Measurements from ENCODE around the gene LBHD2. TPM values are rescaled to one million over a fixed set of nuclear protein-coding genes. Genes with fewer than 3 reads are reported as not detected.
A peak's percentile ranks its signal among the peaks of the same experiment; 100 is the strongest.

Gene LBHD2
- total and polyA plus RNA-seq, 2 of the 13 experiments (the other 11 are each of a cell fraction or from before 2014, with no cell fraction given) = 0.67 to 1.00 TPM

DNA sequence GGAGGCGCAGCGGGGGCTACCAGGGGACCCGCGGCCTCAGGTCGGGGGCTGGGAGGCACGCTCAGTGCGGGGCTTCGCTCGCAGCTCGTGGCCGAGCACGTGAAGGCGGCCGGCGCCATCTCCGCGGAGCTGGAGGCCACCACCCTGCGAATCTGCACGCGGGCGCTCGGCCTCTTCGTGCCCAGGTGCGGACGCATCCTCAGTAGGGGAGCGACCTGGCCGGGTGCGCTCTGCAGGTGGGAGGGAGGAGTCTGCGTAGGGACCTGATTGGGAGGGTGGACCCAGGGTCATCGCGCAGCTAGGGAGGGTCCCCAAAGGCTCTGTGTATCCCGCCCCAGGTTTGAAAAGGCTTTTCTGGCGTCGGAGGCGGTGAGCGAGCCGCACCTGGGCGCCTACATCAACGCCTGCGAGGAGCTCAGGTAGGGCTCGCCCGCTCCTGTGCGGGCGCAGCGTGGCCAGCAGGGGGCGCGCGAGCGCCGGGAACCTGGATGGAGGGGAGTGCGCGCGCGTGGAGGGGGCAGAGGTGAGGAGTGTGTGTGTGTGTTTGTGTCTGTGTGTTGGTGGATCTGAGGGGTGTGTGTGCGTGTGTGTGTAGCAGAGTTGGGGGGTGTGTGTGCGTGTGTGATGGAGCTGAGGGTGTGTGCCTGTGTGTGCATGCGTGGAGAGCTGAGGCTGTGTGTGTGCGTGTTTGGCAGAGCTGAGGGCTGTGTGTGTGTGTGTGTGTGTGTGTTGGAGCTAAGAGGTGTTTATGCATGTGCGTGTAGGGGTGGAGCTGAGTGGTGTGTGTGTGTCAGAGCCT, 20.8 kb downstream of the LBHD2 start (continued):
- TF ChIP-seq, protein P1, sequence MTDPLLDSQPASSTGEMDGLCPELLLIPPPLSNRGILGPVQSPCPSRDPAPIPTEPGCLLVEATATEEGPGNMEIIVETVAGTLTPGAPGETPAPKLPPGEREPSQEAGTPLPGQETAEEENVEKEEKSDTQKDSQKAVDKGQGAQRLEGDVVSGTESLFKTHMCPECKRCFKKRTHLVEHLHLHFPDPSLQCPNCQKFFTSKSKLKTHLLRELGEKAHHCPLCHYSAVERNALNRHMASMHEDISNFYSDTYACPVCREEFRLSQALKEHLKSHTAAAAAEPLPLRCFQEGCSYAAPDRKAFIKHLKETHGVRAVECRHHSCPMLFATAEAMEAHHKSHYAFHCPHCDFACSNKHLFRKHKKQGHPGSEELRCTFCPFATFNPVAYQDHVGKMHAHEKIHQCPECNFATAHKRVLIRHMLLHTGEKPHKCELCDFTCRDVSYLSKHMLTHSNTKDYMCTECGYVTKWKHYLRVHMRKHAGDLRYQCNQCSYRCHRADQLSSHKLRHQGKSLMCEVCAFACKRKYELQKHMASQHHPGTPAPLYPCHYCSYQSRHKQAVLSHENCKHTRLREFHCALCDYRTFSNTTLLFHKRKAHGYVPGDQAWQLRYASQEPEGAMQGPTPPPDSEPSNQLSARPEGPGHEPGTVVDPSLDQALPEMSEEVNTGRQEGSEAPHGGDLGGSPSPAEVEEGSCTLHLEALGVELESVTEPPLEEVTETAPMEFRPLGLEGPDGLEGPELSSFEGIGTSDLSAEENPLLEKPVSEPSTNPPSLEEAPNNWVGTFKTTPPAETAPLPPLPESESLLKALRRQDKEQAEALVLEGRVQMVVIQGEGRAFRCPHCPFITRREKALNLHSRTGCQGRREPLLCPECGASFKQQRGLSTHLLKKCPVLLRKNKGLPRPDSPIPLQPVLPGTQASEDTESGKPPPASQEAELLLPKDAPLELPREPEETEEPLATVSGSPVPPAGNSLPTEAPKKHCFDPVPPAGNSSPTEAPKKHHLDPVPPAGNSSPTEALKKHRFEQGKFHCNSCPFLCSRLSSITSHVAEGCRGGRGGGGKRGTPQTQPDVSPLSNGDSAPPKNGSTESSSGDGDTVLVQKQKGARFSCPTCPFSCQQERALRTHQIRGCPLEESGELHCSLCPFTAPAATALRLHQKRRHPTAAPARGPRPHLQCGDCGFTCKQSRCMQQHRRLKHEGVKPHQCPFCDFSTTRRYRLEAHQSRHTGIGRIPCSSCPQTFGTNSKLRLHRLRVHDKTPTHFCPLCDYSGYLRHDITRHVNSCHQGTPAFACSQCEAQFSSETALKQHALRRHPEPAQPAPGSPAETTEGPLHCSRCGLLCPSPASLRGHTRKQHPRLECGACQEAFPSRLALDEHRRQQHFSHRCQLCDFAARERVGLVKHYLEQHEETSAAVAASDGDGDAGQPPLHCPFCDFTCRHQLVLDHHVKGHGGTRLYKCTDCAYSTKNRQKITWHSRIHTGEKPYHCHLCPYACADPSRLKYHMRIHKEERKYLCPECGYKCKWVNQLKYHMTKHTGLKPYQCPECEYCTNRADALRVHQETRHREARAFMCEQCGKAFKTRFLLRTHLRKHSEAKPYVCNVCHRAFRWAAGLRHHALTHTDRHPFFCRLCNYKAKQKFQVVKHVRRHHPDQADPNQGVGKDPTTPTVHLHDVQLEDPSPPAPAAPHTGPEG (CRISPR knock-in tag; IDR thresholded peaks at IDR 0.05) = no peak
- TF ChIP-seq, protein P2, sequence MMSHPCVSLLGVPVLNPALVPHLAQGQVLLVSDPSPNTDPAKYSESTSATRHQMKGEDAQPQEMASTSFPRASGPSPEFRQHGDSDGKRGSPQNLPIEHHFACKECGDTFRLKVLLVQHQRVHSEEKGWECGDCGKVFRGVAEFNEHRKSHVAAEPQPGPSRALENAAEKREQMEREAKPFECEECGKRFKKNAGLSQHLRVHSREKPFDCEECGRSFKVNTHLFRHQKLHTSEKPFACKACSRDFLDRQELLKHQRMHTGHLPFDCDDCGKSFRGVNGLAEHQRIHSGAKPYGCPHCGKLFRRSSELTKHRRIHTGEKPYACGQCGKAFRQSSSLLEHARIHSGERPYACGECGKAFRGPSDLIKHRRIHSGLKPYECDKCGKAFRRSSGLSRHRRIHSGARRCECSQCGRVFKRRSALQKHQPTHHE (CRISPR knock-in tag; IDR thresholded peaks at IDR 0.05; ENCODE audit: borderline replicate concordance) = no peak; the same call in 1 of the 2 replicates
- TF ChIP-seq ZNF136 (CRISPR knock-in tag; IDR thresholded peaks at IDR 0.05; ENCODE audit: low read depth) (peak; percentile 46; the same call in 1 of the 2 replicates), ZEB1 (IDR thresholded peaks at IDR 0.05; ENCODE audit: insufficient replicate concordance, low read depth) (peak; percentile 70), CBFB (CRISPR knock-in tag; IDR thresholded peaks at IDR 0.05) (no peak), ZNF430 (CRISPR knock-in tag; IDR thresholded peaks at IDR 0.05) (0 out of 2 replicates have a peak, but pooled peaks have one; percentile 49), NR2F1 (CRISPR knock-in tag; IDR thresholded peaks at IDR 0.05) (peak in 1 of 2 experiments; percentile 62; a peak in 1 of 4 replicates), ZNF501 (CRISPR knock-in tag; IDR thresholded peaks at IDR 0.05) (peak; percentile 75), ZSCAN12 (CRISPR knock-in tag; IDR thresholded peaks at IDR 0.05) (0 out of 2 replicates have a peak, but pooled peaks have one; percentile 9), MXI1 (IDR thresholded peaks at IDR 0.05; ENCODE audit: borderline replicate concordance, low read depth, low read length) (no peak), FOXK1 (CRISPR knock-in tag; IDR thresholded peaks at IDR 0.05; ENCODE audit: borderline replicate concordance, low read depth) (no peak), ZNF556 (CRISPR knock-in tag; IDR thresholded peaks at IDR 0.05; ENCODE audit: borderline replicate concordance) (0 out of 2 replicates have a peak, but pooled peaks have one; percentile 1), ELF3 (CRISPR knock-in tag; IDR thresholded peaks at IDR 0.05) (no peak), DNMT1 (CRISPR knock-in tag; IDR thresholded peaks at IDR 0.05) (no peak)
- TF ChIP-seq, protein P3, sequence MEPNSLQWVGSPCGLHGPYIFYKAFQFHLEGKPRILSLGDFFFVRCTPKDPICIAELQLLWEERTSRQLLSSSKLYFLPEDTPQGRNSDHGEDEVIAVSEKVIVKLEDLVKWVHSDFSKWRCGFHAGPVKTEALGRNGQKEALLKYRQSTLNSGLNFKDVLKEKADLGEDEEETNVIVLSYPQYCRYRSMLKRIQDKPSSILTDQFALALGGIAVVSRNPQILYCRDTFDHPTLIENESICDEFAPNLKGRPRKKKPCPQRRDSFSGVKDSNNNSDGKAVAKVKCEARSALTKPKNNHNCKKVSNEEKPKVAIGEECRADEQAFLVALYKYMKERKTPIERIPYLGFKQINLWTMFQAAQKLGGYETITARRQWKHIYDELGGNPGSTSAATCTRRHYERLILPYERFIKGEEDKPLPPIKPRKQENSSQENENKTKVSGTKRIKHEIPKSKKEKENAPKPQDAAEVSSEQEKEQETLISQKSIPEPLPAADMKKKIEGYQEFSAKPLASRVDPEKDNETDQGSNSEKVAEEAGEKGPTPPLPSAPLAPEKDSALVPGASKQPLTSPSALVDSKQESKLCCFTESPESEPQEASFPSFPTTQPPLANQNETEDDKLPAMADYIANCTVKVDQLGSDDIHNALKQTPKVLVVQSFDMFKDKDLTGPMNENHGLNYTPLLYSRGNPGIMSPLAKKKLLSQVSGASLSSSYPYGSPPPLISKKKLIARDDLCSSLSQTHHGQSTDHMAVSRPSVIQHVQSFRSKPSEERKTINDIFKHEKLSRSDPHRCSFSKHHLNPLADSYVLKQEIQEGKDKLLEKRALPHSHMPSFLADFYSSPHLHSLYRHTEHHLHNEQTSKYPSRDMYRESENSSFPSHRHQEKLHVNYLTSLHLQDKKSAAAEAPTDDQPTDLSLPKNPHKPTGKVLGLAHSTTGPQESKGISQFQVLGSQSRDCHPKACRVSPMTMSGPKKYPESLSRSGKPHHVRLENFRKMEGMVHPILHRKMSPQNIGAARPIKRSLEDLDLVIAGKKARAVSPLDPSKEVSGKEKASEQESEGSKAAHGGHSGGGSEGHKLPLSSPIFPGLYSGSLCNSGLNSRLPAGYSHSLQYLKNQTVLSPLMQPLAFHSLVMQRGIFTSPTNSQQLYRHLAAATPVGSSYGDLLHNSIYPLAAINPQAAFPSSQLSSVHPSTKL (CRISPR knock-in tag; IDR thresholded peaks at IDR 0.05) = peak; percentile 43; the same call in 1 of the 2 replicates
- TF ChIP-seq, protein P4, sequence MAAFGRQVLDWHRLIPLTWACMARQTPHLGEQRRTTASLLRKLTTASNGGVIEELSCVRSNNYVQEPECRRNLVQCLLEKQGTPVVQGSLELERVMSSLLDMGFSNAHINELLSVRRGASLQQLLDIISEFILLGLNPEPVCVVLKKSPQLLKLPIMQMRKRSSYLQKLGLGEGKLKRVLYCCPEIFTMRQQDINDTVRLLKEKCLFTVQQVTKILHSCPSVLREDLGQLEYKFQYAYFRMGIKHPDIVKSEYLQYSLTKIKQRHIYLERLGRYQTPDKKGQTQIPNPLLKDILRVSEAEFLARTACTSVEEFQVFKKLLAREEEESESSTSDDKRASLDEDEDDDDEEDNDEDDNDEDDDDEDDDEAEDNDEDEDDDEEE (CRISPR knock-in tag; IDR thresholded peaks at IDR 0.05) = 0 out of 2 replicates have a peak, but pooled peaks have one; percentile 24
